GM23338 (cell line): Measurements from ENCODE around the gene TBX2. TPM values are rescaled to one million over a fixed set of nuclear protein-coding genes. Genes with fewer than 3 reads are reported as not detected.

Source experiments
- ATAC-seq: fragments of 200-7000 bp; cut with Tn5 transposase; 3 replicates; pipeline ENCODE4 v1.9.1; 2020
- DNase-seq: peaks from one replicate; pipeline ENCODE4 v3.0.0-alpha.2; 2015; ENCODE audit warnings: low spot score
- H2AFZ ChIP-seq: fragments of 200-600 bp; sonication (generic); 2 replicates; pipeline ENCODE4 v1.8.0; 2016; ENCODE audit warnings: antibody characterized with exemption, mild to moderate bottlenecking, moderate library complexity
- H3F3A ChIP-seq: fragments of 200-600 bp; sonication (generic); replicated peaks from 2 replicates; pipeline ENCODE4 v1.8.0; 2017; ENCODE audit warnings: antibody characterized with exemption, mixed run types, low read depth
- H3K27ac ChIP-seq: fragments of 200-600 bp; sonication (generic); 2 replicates; pipeline ENCODE4 v1.6.1; 2016; ENCODE audit warnings: low read depth
- H3K27me3 ChIP-seq: fragments of 200-600 bp; sonication (generic); 2 replicates; pipeline ENCODE4 v1.8.0; 2016; ENCODE audit warnings: mild to moderate bottlenecking, mixed run types, moderate library complexity; ENCODE audit not compliant: insufficient read depth
- H3K36me3 ChIP-seq: fragments of 200-600 bp; sonication (generic); 2 replicates; pipeline ENCODE4 v1.8.0; 2016; ENCODE audit warnings: mild to moderate bottlenecking; ENCODE audit not compliant: insufficient read depth
- H3K4me1 ChIP-seq: fragments of 200-600 bp; sonication (generic); 2 replicates; pipeline ENCODE4 v1.8.0; 2016; ENCODE audit warnings: mild to moderate bottlenecking, moderate library complexity; ENCODE audit not compliant: insufficient read depth
- H3K4me2 ChIP-seq: fragments of 200-600 bp; sonication (generic); 2 replicates; pipeline ENCODE4 v1.7.1; 2017; ENCODE audit warnings: mixed run types
- H3K4me3 ChIP-seq: fragments of 200-600 bp; sonication (generic); 2 replicates; pipeline ENCODE4 v1.6.1; 2016; ENCODE audit warnings: mixed run types
- H3K79me2 ChIP-seq: fragments of 200-600 bp; sonication (generic); replicated peaks from 2 replicates; pipeline ENCODE4 v1.8.0; 2017; ENCODE audit warnings: mild to moderate bottlenecking; ENCODE audit not compliant: insufficient read depth
- H3K9me2 ChIP-seq: fragments of 200-600 bp; sonication (generic); 2 replicates; pipeline ENCODE4 v1.8.0; 2017; ENCODE audit not compliant: insufficient read depth
- H4K20me1 ChIP-seq: fragments of 200-600 bp; sonication (generic); replicated peaks from 2 replicates; pipeline ENCODE4 v1.8.0; 2017; ENCODE audit warnings: mild to moderate bottlenecking; ENCODE audit not compliant: insufficient read depth
- H3K27ac Mint-ChIP-seq: 2 replicates; pipeline ENCODE4 v1.8.0; 2020; ENCODE audit warnings: inconsistent platforms, mild to moderate bottlenecking, moderate library complexity, mixed read lengths
- H3K27me3 Mint-ChIP-seq: 3 replicates; pipeline ENCODE4 v1.8.0; 2022; ENCODE audit warnings: low read depth, mild to moderate bottlenecking, moderate library complexity, mixed read lengths, inconsistent platforms; ENCODE audit not compliant: insufficient read depth, poor library complexity
- H3K36me3 Mint-ChIP-seq: 3 replicates; pipeline ENCODE4 v1.8.0; 2021; ENCODE audit warnings: low read depth, mild to moderate bottlenecking, inconsistent platforms, moderate library complexity, mixed read lengths
- H3K4me1 Mint-ChIP-seq: 3 replicates; pipeline ENCODE4 v1.8.0; 2020; ENCODE audit warnings: mild to moderate bottlenecking, inconsistent platforms, mixed read lengths
- H3K4me3 Mint-ChIP-seq: 3 replicates; pipeline ENCODE4 v1.8.0; 2021; ENCODE audit warnings: moderate library complexity, mild to moderate bottlenecking, inconsistent platforms, mixed read lengths
- H3K9me3 Mint-ChIP-seq: 3 replicates; pipeline ENCODE4 v1.8.0; 2020; ENCODE audit warnings: moderate library complexity, mild to moderate bottlenecking, inconsistent platforms, mixed read lengths
- CREB1 ChIP-seq: fragments of 250-450 bp; sonication (Bioruptor Pico); IDR thresholded peaks from 2 replicates; pipeline ENCODE4 v1.5.0; 2020; ENCODE audit warnings: low read depth, mild to moderate bottlenecking, moderate library complexity
- EZH2 ChIP-seq: fragments of 200-600 bp; sonication (generic); IDR thresholded peaks from one replicate; pipeline ENCODE4 v1.8.0; 2017; ENCODE audit warnings: antibody characterized with exemption, mild to moderate bottlenecking, low read depth; ENCODE audit not compliant: unreplicated experiment
- EZH2phosphoT487 ChIP-seq: fragments of 200-600 bp; sonication (generic); IDR thresholded peaks from one replicate; pipeline ENCODE4 v1.8.1; 2018; ENCODE audit warnings: antibody characterized with exemption; ENCODE audit not compliant: unreplicated experiment
- JUNB ChIP-seq: IDR thresholded peaks from one replicate; pipeline ENCODE4 v1.6.1; 2016; ENCODE audit warnings: antibody characterized with exemption; ENCODE audit not compliant: unreplicated experiment
- NANOG ChIP-seq: IDR thresholded peaks from 2 replicates; pipeline ENCODE4 v1.6.1; 2016; ENCODE audit warnings: antibody characterized with exemption, borderline replicate concordance
- POLR2AphosphoS5 ChIP-seq: IDR thresholded peaks from 2 replicates; pipeline ENCODE4 v1.6.1; 2016; ENCODE audit warnings: antibody characterized with exemption, low read depth
- STAT1 ChIP-seq: IDR thresholded peaks from one replicate; pipeline ENCODE4 v1.6.1; 2016; ENCODE audit warnings: antibody characterized with exemption; ENCODE audit not compliant: unreplicated experiment
- ZNF114 ChIP-seq: fragments of 250-450 bp; sonication (Bioruptor Pico); IDR thresholded peaks from 2 replicates; pipeline ENCODE4 v1.5.0; 2020; ENCODE audit warnings: mild to moderate bottlenecking, moderate library complexity
- ZNF331 ChIP-seq: fragments of 250-450 bp; sonication (Bioruptor Pico); IDR thresholded peaks from 2 replicates; pipeline ENCODE4 v1.5.0; 2020; ENCODE audit warnings: low read depth, mild to moderate bottlenecking, moderate library complexity
- polyA plus RNA-seq: library from polyadenylated mRNA; unstranded; fragments of >200 nt; fragmentation: Nextera tagmentation; extraction: Ambion mirVana; gene quantifications from 2 replicates; pipeline ENCODE4 v1.2.1, GENCODE V29; 2016
- total RNA-seq: library from RNA; depleted of rRNA; stranded (reverse); fragments of >200 nt; shearing (Covaris generic); gene quantifications from 2 replicates; pipeline ENCODE4 v1.2.3, GENCODE V29; 2014
- TF ChIP-seq, protein P1 (sequence below): IDR thresholded peaks from one replicate; pipeline ENCODE4 v1.6.1; 2018; ENCODE audit warnings: antibody characterized with exemption; ENCODE audit not compliant: unreplicated experiment
- TF ChIP-seq, protein P2 (sequence below): IDR thresholded peaks from 2 replicates; pipeline ENCODE4 v1.6.1; 2016; ENCODE audit warnings: antibody characterized with exemption
- TF ChIP-seq, protein P3 (sequence below): fragments of 250-450 bp; sonication (Bioruptor Pico); IDR thresholded peaks from 2 replicates; pipeline ENCODE4 v1.5.0; 2020; ENCODE audit warnings: mild to moderate bottlenecking, moderate library complexity
- TF ChIP-seq, protein P4 (sequence below), 2 experiments: fragments of 200-600 bp in 1 of 2; sonication (generic) in 1 of 2; conservative IDR thresholded peaks; 2 replicates each; pipeline versions ENCODE4 v1.5.1 to v1.6.1; 2016 to 2017; ENCODE audit warnings: antibody characterized with exemption in 2 of 2, low read depth in 2 of 2, mild to moderate bottlenecking in 2 of 2, moderate library complexity in 1 of 2

TBX2 gene
- total and polyA plus RNA-seq, 2 experiments from 2014 or later, result not detected

DNA sequence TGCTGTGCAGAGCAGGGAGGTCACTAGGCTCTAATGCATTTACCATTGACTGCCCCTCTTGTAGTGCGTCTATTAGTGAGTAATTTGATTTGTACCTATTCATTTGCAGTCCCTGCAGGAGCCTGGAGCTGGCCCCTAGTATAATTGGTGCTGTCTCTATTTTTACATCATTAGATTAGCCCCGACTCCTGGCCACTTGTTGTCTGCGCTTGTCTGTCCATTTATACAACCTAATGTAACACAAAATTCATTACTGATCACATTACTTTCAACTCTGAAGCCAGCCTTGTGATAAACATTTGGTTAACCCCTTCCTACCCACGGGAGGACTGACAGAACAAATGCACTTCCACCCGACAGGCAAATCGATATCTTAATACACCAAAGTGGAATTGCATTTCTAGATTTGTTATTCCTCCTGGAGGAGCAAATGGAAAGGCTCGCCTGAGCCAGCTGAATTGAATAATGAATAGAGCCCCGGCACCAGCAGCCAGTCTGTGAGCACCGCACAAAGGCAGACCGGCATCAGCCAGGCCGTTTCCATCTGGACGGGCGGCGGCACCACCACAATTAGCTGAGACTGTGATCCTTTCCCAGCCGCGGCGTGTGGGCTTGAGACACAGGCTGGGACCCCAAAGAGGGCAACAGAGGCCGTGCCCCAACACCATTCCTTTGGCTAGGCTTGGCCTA lies 18.7 kb upstream of the TBX2 start:
- Histone ChIP-seq H3K9me2 (no peaks in the 10 kb centered on the region), H3K4me1 (no peaks in the 10 kb centered on the region), H3F3A (no peaks in the 10 kb centered on the region), H3K4me2 (no peak overlapping the region), H3K79me2 (no peaks in the 10 kb centered on the region), H3K27me3 (no peaks in the 10 kb centered on the region), H3K27ac (no peak overlapping the region), H4K20me1 (no peaks in the 10 kb centered on the region), H2AFZ (no peak overlapping the region), H3K36me3 (no peaks in the 10 kb centered on the region), H3K4me3 (no peak overlapping the region)
- no peaks in the 10 kb centered on the region; the same call in 2 of the 3 replicates for H3K9me3 Mint-ChIP-seq
- TF ChIP-seq EZH2 (no peak), CREB1 (CRISPR knock-in tag) (no peak), NANOG (no peak), POLR2AphosphoS5 (no peak), ZNF114 (CRISPR knock-in tag) (no peak), EZH2phosphoT487 (no peak), STAT1 (no peak), ZNF331 (CRISPR knock-in tag) (no peak), JUNB (no peak)
- TF ChIP-seq, protein P1, sequence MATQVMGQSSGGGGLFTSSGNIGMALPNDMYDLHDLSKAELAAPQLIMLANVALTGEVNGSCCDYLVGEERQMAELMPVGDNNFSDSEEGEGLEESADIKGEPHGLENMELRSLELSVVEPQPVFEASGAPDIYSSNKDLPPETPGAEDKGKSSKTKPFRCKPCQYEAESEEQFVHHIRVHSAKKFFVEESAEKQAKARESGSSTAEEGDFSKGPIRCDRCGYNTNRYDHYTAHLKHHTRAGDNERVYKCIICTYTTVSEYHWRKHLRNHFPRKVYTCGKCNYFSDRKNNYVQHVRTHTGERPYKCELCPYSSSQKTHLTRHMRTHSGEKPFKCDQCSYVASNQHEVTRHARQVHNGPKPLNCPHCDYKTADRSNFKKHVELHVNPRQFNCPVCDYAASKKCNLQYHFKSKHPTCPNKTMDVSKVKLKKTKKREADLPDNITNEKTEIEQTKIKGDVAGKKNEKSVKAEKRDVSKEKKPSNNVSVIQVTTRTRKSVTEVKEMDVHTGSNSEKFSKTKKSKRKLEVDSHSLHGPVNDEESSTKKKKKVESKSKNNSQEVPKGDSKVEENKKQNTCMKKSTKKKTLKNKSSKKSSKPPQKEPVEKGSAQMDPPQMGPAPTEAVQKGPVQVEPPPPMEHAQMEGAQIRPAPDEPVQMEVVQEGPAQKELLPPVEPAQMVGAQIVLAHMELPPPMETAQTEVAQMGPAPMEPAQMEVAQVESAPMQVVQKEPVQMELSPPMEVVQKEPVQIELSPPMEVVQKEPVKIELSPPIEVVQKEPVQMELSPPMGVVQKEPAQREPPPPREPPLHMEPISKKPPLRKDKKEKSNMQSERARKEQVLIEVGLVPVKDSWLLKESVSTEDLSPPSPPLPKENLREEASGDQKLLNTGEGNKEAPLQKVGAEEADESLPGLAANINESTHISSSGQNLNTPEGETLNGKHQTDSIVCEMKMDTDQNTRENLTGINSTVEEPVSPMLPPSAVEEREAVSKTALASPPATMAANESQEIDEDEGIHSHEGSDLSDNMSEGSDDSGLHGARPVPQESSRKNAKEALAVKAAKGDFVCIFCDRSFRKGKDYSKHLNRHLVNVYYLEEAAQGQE, result no peak
- TF ChIP-seq, protein P2, sequence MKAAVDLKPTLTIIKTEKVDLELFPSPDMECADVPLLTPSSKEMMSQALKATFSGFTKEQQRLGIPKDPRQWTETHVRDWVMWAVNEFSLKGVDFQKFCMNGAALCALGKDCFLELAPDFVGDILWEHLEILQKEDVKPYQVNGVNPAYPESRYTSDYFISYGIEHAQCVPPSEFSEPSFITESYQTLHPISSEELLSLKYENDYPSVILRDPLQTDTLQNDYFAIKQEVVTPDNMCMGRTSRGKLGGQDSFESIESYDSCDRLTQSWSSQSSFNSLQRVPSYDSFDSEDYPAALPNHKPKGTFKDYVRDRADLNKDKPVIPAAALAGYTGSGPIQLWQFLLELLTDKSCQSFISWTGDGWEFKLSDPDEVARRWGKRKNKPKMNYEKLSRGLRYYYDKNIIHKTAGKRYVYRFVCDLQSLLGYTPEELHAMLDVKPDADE, result no peak
- TF ChIP-seq, protein P3, sequence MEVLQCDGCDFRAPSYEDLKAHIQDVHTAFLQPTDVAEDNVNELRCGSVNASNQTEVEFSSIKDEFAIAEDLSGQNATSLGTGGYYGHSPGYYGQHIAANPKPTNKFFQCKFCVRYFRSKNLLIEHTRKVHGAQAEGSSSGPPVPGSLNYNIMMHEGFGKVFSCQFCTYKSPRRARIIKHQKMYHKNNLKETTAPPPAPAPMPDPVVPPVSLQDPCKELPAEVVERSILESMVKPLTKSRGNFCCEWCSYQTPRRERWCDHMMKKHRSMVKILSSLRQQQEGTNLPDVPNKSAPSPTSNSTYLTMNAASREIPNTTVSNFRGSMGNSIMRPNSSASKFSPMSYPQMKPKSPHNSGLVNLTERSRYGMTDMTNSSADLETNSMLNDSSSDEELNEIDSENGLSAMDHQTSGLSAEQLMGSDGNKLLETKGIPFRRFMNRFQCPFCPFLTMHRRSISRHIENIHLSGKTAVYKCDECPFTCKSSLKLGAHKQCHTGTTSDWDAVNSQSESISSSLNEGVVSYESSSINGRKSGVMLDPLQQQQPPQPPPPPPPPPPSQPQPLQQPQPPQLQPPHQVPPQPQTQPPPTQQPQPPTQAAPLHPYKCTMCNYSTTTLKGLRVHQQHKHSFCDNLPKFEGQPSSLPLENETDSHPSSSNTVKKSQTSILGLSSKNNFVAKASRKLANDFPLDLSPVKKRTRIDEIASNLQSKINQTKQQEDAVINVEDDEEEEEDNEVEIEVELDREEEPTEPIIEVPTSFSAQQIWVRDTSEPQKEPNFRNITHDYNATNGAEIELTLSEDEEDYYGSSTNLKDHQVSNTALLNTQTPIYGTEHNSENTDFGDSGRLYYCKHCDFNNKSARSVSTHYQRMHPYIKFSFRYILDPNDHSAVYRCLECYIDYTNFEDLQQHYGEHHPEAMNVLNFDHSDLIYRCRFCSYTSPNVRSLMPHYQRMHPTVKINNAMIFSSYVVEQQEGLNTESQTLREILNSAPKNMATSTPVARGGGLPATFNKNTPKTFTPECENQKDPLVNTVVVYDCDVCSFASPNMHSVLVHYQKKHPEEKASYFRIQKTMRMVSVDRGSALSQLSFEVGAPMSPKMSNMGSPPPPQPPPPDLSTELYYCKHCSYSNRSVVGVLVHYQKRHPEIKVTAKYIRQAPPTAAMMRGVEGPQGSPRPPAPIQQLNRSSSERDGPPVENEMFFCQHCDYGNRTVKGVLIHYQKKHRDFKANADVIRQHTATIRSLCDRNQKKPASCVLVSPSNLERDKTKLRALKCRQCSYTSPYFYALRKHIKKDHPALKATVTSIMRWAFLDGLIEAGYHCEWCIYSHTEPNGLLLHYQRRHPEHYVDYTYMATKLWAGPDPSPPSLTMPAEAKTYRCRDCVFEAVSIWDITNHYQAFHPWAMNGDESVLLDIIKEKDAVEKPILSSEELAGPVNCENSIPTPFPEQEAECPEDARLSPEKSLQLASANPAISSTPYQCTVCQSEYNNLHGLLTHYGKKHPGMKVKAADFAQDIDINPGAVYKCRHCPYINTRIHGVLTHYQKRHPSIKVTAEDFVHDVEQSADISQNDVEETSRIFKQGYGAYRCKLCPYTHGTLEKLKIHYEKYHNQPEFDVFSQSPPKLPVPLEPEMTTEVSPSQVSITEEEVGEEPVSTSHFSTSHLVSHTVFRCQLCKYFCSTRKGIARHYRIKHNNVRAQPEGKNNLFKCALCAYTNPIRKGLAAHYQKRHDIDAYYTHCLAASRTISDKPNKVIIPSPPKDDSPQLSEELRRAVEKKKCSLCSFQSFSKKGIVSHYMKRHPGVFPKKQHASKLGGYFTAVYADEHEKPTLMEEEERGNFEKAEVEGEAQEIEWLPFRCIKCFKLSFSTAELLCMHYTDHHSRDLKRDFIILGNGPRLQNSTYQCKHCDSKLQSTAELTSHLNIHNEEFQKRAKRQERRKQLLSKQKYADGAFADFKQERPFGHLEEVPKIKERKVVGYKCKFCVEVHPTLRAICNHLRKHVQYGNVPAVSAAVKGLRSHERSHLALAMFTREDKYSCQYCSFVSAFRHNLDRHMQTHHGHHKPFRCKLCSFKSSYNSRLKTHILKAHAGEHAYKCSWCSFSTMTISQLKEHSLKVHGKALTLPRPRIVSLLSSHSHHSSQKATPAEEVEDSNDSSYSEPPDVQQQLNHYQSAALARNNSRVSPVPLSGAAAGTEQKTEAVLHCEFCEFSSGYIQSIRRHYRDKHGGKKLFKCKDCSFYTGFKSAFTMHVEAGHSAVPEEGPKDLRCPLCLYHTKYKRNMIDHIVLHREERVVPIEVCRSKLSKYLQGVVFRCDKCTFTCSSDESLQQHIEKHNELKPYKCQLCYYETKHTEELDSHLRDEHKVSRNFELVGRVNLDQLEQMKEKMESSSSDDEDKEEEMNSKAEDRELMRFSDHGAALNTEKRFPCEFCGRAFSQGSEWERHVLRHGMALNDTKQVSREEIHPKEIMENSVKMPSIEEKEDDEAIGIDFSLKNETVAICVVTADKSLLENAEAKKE (CRISPR knock-in tag), result no peak
- TF ChIP-seq, protein P4, sequence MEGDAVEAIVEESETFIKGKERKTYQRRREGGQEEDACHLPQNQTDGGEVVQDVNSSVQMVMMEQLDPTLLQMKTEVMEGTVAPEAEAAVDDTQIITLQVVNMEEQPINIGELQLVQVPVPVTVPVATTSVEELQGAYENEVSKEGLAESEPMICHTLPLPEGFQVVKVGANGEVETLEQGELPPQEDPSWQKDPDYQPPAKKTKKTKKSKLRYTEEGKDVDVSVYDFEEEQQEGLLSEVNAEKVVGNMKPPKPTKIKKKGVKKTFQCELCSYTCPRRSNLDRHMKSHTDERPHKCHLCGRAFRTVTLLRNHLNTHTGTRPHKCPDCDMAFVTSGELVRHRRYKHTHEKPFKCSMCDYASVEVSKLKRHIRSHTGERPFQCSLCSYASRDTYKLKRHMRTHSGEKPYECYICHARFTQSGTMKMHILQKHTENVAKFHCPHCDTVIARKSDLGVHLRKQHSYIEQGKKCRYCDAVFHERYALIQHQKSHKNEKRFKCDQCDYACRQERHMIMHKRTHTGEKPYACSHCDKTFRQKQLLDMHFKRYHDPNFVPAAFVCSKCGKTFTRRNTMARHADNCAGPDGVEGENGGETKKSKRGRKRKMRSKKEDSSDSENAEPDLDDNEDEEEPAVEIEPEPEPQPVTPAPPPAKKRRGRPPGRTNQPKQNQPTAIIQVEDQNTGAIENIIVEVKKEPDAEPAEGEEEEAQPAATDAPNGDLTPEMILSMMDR (conservative IDR thresholded peaks at IDR 0.05; ENCODE audit: low read depth in 2 of 2), result no peak
- no peak overlapping the region for H3K4me3 Mint-ChIP-seq
- H3K4me1 Mint-ChIP-seq, result peaks cover 13% of the 10 kb centered on the region
- peaks cover 10% of the 10 kb centered on the region for H3K27me3 Mint-ChIP-seq
- ATAC-seq, result no peak
- DNase-seq, result no peak
- no peak overlapping the region for H3K27ac Mint-ChIP-seq
- no peaks in the 10 kb centered on the region for H3K36me3 Mint-ChIP-seq
